Choroid plexus epithelial cell (primary cell): ENCODE data around the gene CABP7.

Source experiments
- DNase-seq: peaks from one replicate; pipeline ENCODE4 v3.0.0-alpha.2; 2010; ENCODE audit warnings: low read depth
- H3K4me3 ChIP-seq: 2 replicates; pipeline ENCODE4 v1.5.1; 2011; ENCODE audit warnings: low read depth, mild to moderate bottlenecking, control low read depth, low read length, moderate library complexity
- TF ChIP-seq, protein P1 (sequence below): conservative IDR thresholded peaks from 2 replicates; pipeline ENCODE4 v1.5.1; 2011; ENCODE audit warnings: low read depth, mild to moderate bottlenecking, control low read depth, inconsistent platforms, low read length, moderate library complexity

The CABP7 gene

DNA sequence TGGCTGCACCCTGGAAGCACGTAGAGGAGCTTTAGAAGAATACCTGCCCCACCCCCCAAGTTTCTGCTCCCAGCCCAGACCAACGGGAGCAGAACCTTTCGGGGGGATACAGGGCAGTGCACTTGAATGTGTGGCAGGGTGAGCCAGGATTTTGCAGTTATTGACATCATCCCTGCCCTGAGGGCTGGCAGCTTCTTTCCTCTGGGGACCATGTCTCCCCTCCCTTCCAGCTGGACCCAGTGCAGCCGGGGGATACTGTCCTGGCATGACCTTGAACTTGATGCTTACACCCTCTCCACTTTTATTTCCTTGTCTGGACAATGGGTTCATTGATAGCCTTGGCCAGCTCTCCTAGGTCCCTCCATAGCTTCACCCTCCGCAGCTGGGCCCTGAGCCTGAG, 4.1 kb upstream of the CABP7 start:
- DNase-seq: no peak
- TF ChIP-seq, protein P1, sequence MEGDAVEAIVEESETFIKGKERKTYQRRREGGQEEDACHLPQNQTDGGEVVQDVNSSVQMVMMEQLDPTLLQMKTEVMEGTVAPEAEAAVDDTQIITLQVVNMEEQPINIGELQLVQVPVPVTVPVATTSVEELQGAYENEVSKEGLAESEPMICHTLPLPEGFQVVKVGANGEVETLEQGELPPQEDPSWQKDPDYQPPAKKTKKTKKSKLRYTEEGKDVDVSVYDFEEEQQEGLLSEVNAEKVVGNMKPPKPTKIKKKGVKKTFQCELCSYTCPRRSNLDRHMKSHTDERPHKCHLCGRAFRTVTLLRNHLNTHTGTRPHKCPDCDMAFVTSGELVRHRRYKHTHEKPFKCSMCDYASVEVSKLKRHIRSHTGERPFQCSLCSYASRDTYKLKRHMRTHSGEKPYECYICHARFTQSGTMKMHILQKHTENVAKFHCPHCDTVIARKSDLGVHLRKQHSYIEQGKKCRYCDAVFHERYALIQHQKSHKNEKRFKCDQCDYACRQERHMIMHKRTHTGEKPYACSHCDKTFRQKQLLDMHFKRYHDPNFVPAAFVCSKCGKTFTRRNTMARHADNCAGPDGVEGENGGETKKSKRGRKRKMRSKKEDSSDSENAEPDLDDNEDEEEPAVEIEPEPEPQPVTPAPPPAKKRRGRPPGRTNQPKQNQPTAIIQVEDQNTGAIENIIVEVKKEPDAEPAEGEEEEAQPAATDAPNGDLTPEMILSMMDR: no peak
- H3K4me3 ChIP-seq: no peak overlapping the region

DNA sequence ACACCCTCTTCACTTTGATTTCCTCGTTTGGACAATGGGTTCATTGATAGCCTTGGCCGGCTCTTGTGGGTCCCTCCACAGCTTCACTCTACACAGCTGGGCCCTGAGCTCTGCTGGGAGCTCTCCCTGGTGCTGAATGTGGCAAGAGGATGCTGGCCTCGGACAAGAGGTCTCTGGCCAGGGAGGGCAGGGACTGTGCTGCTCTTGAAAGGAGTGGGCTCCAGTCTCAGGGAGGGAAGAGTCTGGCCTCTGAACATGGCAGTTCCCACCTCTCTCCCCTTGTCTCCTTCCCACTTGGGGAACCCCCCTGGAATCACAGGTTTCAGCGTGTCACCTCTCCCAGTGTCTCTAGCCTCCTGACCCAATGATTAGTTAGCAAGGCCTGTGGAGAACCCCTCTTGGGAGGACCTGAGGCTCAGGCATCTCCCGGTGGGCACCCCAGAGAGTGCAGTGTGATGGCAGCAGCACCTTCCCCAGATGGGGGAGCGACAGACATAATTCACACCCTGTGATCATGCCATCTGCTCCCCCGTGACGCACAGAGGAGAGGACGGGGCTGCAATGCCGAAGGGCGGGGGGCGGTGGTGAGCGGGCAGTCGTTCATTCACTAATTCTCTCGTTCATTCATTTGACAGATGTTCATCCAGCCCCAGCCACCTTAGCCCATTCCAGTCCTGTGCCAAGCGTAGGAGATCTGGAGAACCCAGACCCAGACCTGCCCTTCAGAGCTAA, 2.8 kb upstream of the CABP7 start:
- peak; percentile 87 for DNase-seq
- TF ChIP-seq, protein P1: no peak
- no peak overlapping the region for H3K4me3 ChIP-seq

DNA sequence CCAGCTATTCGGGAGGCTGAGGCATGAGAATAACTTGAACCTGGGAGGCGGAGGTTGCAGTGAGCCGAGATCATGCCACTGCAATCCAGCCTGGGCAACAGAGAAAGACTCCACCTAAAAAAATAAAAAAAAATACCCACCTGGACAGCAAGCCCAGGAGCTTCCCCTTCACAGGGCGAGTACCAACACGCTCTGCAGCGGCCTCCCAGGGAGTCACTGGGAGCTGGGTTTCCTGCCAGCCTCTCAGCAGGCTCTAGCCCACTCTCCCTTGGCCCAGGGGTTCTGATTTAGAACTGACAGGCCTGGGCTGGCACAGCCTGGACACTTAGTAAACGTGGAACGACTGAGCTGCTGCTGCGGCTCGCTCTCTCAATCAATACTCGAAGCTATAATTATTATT, 2.0 kb upstream of the CABP7 start:
- TF ChIP-seq, protein P1: no peak
- H3K4me3 ChIP-seq: no peak overlapping the region
- no peak for DNase-seq

DNA sequence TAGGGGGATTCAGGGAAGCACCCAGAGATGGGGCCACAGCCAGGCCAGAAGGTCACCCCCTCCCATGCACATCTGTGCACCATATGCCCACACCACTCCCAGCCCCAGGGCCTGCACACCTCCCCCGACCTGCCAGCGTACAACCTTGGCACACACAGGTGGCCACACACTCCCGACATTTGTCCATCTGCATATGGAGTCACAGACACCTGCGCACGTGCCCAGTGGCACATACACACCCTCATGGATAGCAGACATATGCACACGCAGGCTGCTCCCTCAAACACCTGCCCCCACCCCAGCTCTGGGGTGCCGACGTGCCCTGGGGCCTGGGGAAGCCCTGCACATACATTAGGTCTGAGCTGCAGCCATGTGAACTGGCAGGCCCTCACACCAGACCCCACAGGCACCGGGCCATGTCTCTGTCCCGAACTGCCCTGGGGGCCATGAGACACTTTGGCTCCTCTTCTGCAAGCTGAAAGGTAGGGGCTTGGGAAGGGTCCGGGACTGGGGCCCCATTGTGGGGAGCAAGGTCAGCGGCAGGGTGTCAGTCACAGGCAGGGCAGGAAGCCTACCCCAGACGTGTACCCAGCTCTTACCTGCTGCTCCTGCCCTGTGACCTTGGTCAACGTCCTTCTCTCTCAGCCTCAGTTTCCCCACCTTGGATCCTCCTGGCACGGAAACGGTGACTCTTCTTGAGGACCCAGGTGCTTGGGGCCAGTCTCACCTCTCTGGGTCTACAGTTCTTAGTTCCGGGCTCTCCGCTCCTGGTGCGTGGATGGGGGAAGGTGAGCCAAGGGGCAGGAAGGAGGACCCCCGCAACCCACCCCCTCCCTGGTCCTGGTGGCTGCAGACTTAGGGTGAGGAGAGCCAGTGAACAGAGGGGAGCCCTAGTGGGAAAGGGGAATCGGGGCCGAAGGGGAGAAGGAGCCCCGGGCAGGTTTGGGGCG, 579 bp upstream of the CABP7 start:
- no peak for DNase-seq
- no peak overlapping the region for H3K4me3 ChIP-seq
- TF ChIP-seq, protein P1: no peak

DNA sequence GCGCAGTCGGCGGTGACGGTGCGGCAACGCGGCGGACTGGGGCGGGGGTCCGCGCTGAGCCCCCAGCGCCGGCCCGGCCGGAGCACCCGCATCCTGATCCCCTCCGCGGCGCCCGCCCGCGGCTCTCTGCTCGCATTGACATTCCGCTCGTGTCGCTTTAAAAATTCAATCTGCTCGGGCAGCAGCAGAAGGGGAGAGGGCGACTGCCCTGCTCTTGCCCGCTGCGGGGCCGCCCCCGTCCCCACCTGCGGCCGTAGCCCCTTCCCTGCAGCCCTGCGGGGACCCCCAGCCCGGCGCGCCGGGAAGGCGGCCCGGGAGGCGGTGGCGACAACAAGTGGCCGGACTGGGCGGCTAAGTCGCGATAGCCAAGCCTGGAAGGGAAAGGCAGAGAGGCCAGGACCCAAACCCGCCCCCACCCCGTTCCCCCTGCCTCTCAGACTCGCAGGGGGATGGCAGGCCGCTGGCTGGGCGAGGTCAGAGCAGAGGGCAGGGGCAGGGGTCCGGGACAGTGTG, 1.1 kb downstream of the CABP7 start:
- TF ChIP-seq, protein P1: no peak
- DNase-seq: no peak
- no peak overlapping the region for H3K4me3 ChIP-seq

DNA sequence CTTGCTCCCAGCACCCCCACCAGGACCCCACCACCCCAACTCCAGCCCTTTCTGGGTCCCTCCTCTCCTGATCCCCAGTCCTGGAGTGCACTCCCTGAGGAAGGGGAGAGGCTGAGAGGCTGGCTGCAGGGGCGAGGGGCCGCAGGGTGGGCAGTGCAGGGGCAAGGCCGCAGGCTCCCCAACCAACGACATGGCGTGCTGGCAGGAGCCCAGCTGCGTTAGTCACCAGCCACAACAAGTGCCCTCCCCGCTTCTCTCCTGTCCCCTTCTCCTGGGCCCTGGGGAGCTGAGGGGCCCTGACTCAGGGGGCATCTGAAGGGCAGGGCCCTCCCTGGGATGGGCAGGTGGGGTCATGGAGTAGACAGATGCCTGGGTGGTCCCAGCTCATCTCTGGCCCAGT, 2.3 kb downstream of the CABP7 start:
- H3K4me3 ChIP-seq: no peak overlapping the region
- TF ChIP-seq, protein P1: no peak
- no peak for DNase-seq
